ENCODE results near the gene VAT1L. TPM values are rescaled to one million over a fixed set of nuclear protein-coding genes. Genes with fewer than 3 reads are reported as not detected.

The VAT1L gene
- total and polyA plus RNA-seq, 10 of the 15 experiments (the other 5 are each of a cell fraction or from before 2014, with no cell fraction given): 0.06 to 0.18 (median 0.10) TPM; not detected in 5

DNA sequence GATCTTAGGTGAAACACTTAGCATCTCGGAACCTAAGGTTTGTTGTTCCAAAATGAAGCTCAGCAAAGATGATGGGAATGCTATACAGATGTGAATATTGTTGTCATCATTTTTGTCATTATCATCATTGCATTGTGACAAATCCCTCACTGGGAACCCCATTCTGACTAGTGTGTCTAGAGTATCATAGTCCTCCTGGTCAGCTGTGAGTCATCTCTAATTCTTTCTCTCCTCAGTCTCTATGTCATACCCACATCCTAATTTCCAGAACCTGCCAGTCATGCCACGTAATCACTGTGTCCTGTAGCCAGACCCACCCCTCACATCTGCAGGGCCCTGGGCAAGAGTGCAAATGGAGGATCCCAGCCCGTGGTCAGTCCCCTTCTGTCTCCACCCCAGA is 173.4 kb downstream of the VAT1L start (continued):
- TF ChIP-seq EZH2 (IDR thresholded peaks at IDR 0.05; ENCODE audit: borderline replicate concordance, control insufficient read depth, low read depth, low read length) (no peak), PML (IDR thresholded peaks at IDR 0.05; ENCODE audit: low read length) (no peak)

DNA sequence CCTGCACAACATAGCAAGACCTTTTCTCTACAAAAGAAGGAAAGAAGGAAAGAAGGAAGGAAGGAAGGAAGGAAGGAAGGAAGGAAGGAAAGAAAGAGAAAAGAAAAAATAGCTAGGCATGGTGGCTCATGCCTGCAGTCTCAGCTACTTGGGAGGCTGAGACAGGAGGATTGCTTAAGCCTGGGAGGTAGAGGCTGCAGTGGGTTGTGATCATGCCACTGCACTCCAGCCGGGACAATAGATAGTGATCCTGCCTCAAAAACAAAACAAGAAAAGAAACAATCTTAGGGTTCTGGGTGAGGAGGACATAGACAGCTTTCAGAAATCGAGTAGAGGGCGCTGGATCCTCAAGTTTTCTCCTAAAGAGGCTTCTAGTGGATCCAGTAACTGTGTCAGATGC is 174.3 kb downstream of the VAT1L start:
- H3K4me2 ChIP-seq (ENCODE audit: control insufficient read depth, insufficient read depth): peak overlapping the region; percentile 84
- FAIRE-seq (no peak), ATAC-seq (no peak), DNase-seq (ENCODE audit: low read depth, low spot score) (no peak)
- H3K9me3 ChIP-seq (replicated peaks; ENCODE audit: control insufficient read depth, insufficient read depth, low read length): no peaks in the 10 kb centered on the region
- RAD21 ChIA-PET (ENCODE audit: unreplicated experiment): no interaction called here
- intact Hi-C loops (cut with micrococcal nuclease; ENCODE audit: unreplicated experiment): loop anchor here (1.0 kb wide), 2 partner anchors 8 to 240 kb away; partner anchors contain the start of gene NUDT7
- H3K4me3 ChIP-seq: no peak overlapping the region
- SMC1A ChIA-PET (ENCODE audit: uncharacterized antibody, unreplicated experiment): no interaction called here
- peak overlapping the region; percentile 89 for H3K27ac ChIP-seq (ENCODE audit: control insufficient read depth, insufficient read depth)
- no TSS peak for BruUV-seq (replicated peaks)
- POLR2A ChIA-PET: no interaction called here
- H2AFZ ChIP-seq (ENCODE audit: control insufficient read depth, low read depth, low read length): peak overlapping the region; percentile 87
- no peak for TF ChIP-seq CHD2 (IDR thresholded peaks at IDR 0.05; ENCODE audit: borderline replicate concordance, low read depth, low read length)
- no peak for TF ChIP-seq HCFC1 (IDR thresholded peaks at IDR 0.05; ENCODE audit: low read length)
- TF ChIP-seq ETV6 (conservative IDR thresholded peaks at IDR 0.05 in 1 of 2, IDR thresholded peaks at IDR 0.05 in 1 of 2; ENCODE audit: borderline replicate concordance in 1 of 2, low read depth in 1 of 2): peak in 1 of 2 experiments; percentile 57; a peak in 1 of 4 replicates
- in situ Hi-C loops (cut with MboI): no loop called here
- peak overlapping the region; percentile 65; the same call in 1 of the 2 replicates for H3K9ac ChIP-seq (ENCODE audit: control insufficient read depth, insufficient read depth, low read length)
- H4K20me1 ChIP-seq (ENCODE audit: control insufficient read depth, insufficient read depth): no peaks in the 10 kb centered on the region
- no peaks in the 10 kb centered on the region for H3K79me2 ChIP-seq (ENCODE audit: control insufficient read depth, insufficient read depth, low read length)
- H3K27me3 ChIP-seq (replicated peaks in 1 of 2; ENCODE audit: control insufficient read depth in 2 of 2, insufficient read depth in 2 of 2, low read length in 1 of 2): no peaks in the 10 kb centered on the region
- no peaks in the 10 kb centered on the region for H3K36me3 ChIP-seq (ENCODE audit: control insufficient read depth in 2 of 2, insufficient read depth in 2 of 2, low read length in 1 of 2)
- CTCF ChIA-PET: no interaction called here
- WGBS (ENCODE audit: insufficient coverage, insufficient replicate concordance, low lambda C conversion rate, missing lambda C conversion rate): 76% methylated on average over 3 of the region's 3 CpGs
- peaks cover 21% of the 10 kb centered on the region for H3K4me1 ChIP-seq (ENCODE audit: control insufficient read depth, insufficient read depth, low read length)
